SK-N-SH (cell line): ENCODE measurements around the gene MAP3K2. TPM values are rescaled to one million over a fixed set of nuclear protein-coding genes. Genes with fewer than 3 reads are reported as not detected.

Source experiments
- CTCF ChIA-PET: fragments of 300-600, 350-600 bp; formaldehyde crosslinking; extraction: SDS; loops from one replicate; lab custom pipeline; 2021; lab: Yijun Ruan, JAX
- POLR2A ChIA-PET: fragments of 350-600 bp; sonication (Branson Sonifier 250); formaldehyde crosslinking; extraction: SDS; loops from one replicate; lab custom pipeline; 2020; ENCODE audit warnings: antibody characterized with exemption, inconsistent platforms; lab: Yijun Ruan, JAX
- DNase-seq: peaks from one replicate; pipeline ENCODE4 v3.0.0; 2012
- H2AFZ ChIP-seq: fragments of 200-600 bp; sonication (generic); 2 replicates; pipeline ENCODE4 v1.8.1; 2016; ENCODE audit warnings: antibody characterized with exemption, mild to moderate bottlenecking, low read depth
- H3F3A ChIP-seq: fragments of 200-600 bp; sonication (generic); replicated peaks from 2 replicates; pipeline ENCODE3; 2016; ENCODE audit warnings: antibody characterized with exemption, mild to moderate bottlenecking; ENCODE audit not compliant: insufficient read depth
- H3K27ac ChIP-seq, 2 experiments: fragments of 200-500 bp in 1 of 2; fragments of 200-600 bp in 1 of 2; sonication (Bioruptor generic) in 1 of 2; sonication (generic), shearing (Covaris generic) in 1 of 2; 2 replicates each; pipeline versions ENCODE4 v1.5.1 to v1.6.1; 2014 to 2016; ENCODE audit warnings: low read depth in 2 of 2, inconsistent platforms in 1 of 2, low read length in 1 of 2, mild to moderate bottlenecking in 1 of 2, mixed read lengths in 1 of 2
- H3K27me3 ChIP-seq: fragments of 200-600 bp; sonication (generic), shearing (Covaris generic); 2 replicates; pipeline ENCODE4 v1.6.1; 2016; ENCODE audit warnings: mixed run types; ENCODE audit not compliant: insufficient read depth
- H3K36me3 ChIP-seq, 2 experiments: fragments of 200-500 bp in 1 of 2; fragments of 200-600 bp in 1 of 2; sonication (Bioruptor generic) in 1 of 2; sonication (generic) in 1 of 2; replicated peaks in 1 of 2; 2 replicates each; pipeline versions ENCODE3 to v1.5.1; 2014 to 2016; ENCODE audit warnings: low read length in 1 of 2, mild to moderate bottlenecking in 1 of 2; ENCODE audit not compliant: insufficient read depth in 2 of 2, control insufficient read depth in 1 of 2
- H3K4me1 ChIP-seq, 2 experiments: fragments of 200-500 bp in 1 of 2; fragments of 200-600 bp in 1 of 2; sonication (Bioruptor generic) in 1 of 2; sonication (generic), shearing (Covaris generic) in 1 of 2; 2 replicates each; pipeline versions ENCODE4 v1.5.1 to v1.6.1; 2014 to 2016; ENCODE audit warnings: low read depth in 1 of 2, low read length in 1 of 2, mixed run types in 1 of 2; ENCODE audit not compliant: insufficient read depth in 2 of 2, control insufficient read depth in 1 of 2
- H3K4me2 ChIP-seq: fragments of 200-600 bp; sonication (generic), shearing (Covaris generic); 2 replicates; pipeline ENCODE4 v1.6.1; 2017; ENCODE audit warnings: mixed run types
- H3K4me3 ChIP-seq, 2 experiments: fragments of 200-500 bp in 1 of 2; fragments of 200-600 bp in 1 of 2; sonication (Bioruptor generic) in 1 of 2; sonication (generic), shearing (Covaris generic) in 1 of 2; 2 replicates each; pipeline versions ENCODE4 v1.5.1 to v1.8.1; 2014 to 2016; ENCODE audit warnings: low read depth in 2 of 2, inconsistent platforms in 1 of 2, low read length in 1 of 2, mild to moderate bottlenecking in 1 of 2, mixed read lengths in 1 of 2, moderate library complexity in 1 of 2
- H3K79me2 ChIP-seq: fragments of 200-600 bp; sonication (generic); 2 replicates; pipeline ENCODE4 v1.8.1; 2017; ENCODE audit warnings: mild to moderate bottlenecking; ENCODE audit not compliant: insufficient read depth
- H3K9ac ChIP-seq: fragments of 200-600 bp; sonication (generic); 2 replicates; pipeline ENCODE4 v1.6.1; 2017; ENCODE audit warnings: mixed run types
- H3K9me2 ChIP-seq: fragments of 200-600 bp; sonication (generic); 2 replicates; pipeline ENCODE4 v1.6.1; 2017; ENCODE audit warnings: mixed run types
- H3K9me3 ChIP-seq: fragments of 200-600 bp; sonication (generic); 2 replicates; pipeline ENCODE4 v1.6.1; 2017; ENCODE audit warnings: mixed run types, mild to moderate bottlenecking, moderate library complexity
- H4K20me1 ChIP-seq: fragments of 200-600 bp; sonication (generic); 2 replicates; pipeline ENCODE4 v1.6.1; 2017; ENCODE audit warnings: mild to moderate bottlenecking, mixed run types; ENCODE audit not compliant: insufficient read depth
- ELF1 ChIP-seq: IDR thresholded peaks from 2 replicates; pipeline ENCODE4 v1.4.0; 2012
- EZH2phosphoT487 ChIP-seq: fragments of 200-600 bp; sonication (generic); IDR thresholded peaks from 2 replicates; pipeline ENCODE4 v1.6.1; 2017; ENCODE audit warnings: low read depth, mixed run types, mild to moderate bottlenecking, antibody characterized with exemption, moderate library complexity, borderline replicate concordance
- IRF3 ChIP-seq: fragments of 150-350 bp; IDR thresholded peaks from 2 replicates; pipeline ENCODE4 v1.6.1; 2016; ENCODE audit warnings: mild to moderate bottlenecking, low read depth, low read length
- NFIC ChIP-seq: IDR thresholded peaks from 2 replicates; pipeline ENCODE4 v1.4.0; 2012; ENCODE audit warnings: borderline replicate concordance
- NRF1 ChIP-seq: IDR thresholded peaks from 2 replicates; pipeline ENCODE4 v1.6.1; 2012; ENCODE audit warnings: low read depth, mild to moderate bottlenecking, low read length
- POLR2AphosphoS5 ChIP-seq: IDR thresholded peaks from 2 replicates; pipeline ENCODE4 v1.6.1; 2012; ENCODE audit warnings: low read depth, low read length
- RCOR1 ChIP-seq: fragments of 150-350 bp; IDR thresholded peaks from 2 replicates; pipeline ENCODE4 v1.6.1; 2017; ENCODE audit warnings: antibody characterized with exemption, low read length
- REST ChIP-seq: IDR thresholded peaks from 2 replicates; pipeline ENCODE4 v1.6.1; 2012; ENCODE audit warnings: mild to moderate bottlenecking, low read depth, low read length, moderate library complexity
- SIN3A ChIP-seq: IDR thresholded peaks from 2 replicates; pipeline ENCODE4 v1.6.1; 2012; ENCODE audit warnings: low read depth, mild to moderate bottlenecking, low read length, moderate library complexity, borderline replicate concordance
- SMC3 ChIP-seq: IDR thresholded peaks from 2 replicates; pipeline ENCODE4 v1.6.1; 2012; ENCODE audit warnings: low read depth, low read length, improper control_type of control experiment
- TCF12 ChIP-seq: IDR thresholded peaks from 2 replicates; pipeline ENCODE4 v1.4.0; 2012
- USF2 ChIP-seq: fragments of 150-350 bp; IDR thresholded peaks from 2 replicates; pipeline ENCODE4 v1.6.1; 2017; ENCODE audit warnings: antibody characterized with exemption, low read length, low read depth, borderline replicate concordance
- WGBS: methylation state at CpG from one replicate; pipeline ENCODE4 v1.1.6; 2017; ENCODE audit warnings: low lambda C conversion rate; 5-methylcytosine and 5-hydroxymethylcytosine counted together
- polyA plus RNA-seq, 3 experiments: library from polyadenylated mRNA; depleted of rRNA; stranded (reverse); fragments of >200 nt; gene quantifications; 2 replicates each; pipeline ENCODE4 v1.2.3, GENCODE V29; 2012
- TF ChIP-seq, protein P1 (sequence below): IDR thresholded peaks from 2 replicates; pipeline ENCODE4 v1.4.0; 2012; ENCODE audit warnings: low read depth

The MAP3K2 gene
- polyA plus RNA-seq, 1 of the 3 experiments (the other 2 are of a cell fraction) = 2.7 TPM

GRCh38 chr2:127404466-127405254, 16.9 kb upstream of the MAP3K2 start (continued):
- TF ChIP-seq REST (no peak), TCF12 (no peak), EZH2phosphoT487 (no peak)

- CTCF ChIA-PET = interaction anchor here (1.8 kb wide), 1 partner anchor 79 kb away, joined by 5 read pairs; no protein-coding TSS in a partner anchor
- no peak overlapping the region for H3K9ac ChIP-seq
- peaks cover 8 to 29% of the 10 kb centered on the region in 2 experiments for H3K4me1 ChIP-seq
- no peaks in the 10 kb centered on the region for H4K20me1 ChIP-seq
- POLR2A ChIA-PET = no interaction called here
- no peak overlapping the region for H3K4me3 ChIP-seq
- H3K79me2 ChIP-seq = no peaks in the 10 kb centered on the region
- WGBS = 85% methylated on average over 3 of the region's 3 CpGs
- no peak overlapping the region for H3K4me2 ChIP-seq
- TF ChIP-seq IRF3 = no peak
- TF ChIP-seq, protein P1, sequence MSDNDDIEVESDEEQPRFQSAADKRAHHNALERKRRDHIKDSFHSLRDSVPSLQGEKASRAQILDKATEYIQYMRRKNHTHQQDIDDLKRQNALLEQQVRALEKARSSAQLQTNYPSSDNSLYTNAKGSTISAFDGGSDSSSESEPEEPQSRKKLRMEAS = no peak
- TF ChIP-seq SMC3 = no peak
- TF ChIP-seq NRF1 = no peak
- no peak for TF ChIP-seq SIN3A
- TF ChIP-seq EZH2phosphoT487 = no peak
- TF ChIP-seq ELF1 = no peak
- no peak for TF ChIP-seq TCF12
- no peak for TF ChIP-seq USF2
- no peak for TF ChIP-seq POLR2AphosphoS5
- TF ChIP-seq RCOR1 = no peak
- TF ChIP-seq NFIC = no peak
- TF ChIP-seq, all 33 proteins: peak for 0
- H3K9me2 ChIP-seq = no peaks in the 10 kb centered on the region
- H3F3A ChIP-seq = peaks cover 18% of the 10 kb centered on the region
- no peak for DNase-seq
- no peaks in the 10 kb centered on the region for H3K36me3 ChIP-seq
- no peaks in the 10 kb centered on the region for H3K9me3 ChIP-seq
- H2AFZ ChIP-seq = no peak overlapping the region
- H3K27me3 ChIP-seq = no peaks in the 10 kb centered on the region
- H3K27ac ChIP-seq = 0 out of 4 replicates have a peak overlapping the region, but pooled peaks of 1 of the 2 experiments have one; percentile 24
Observed at GRCh38 chr2:127403460-127403859, 15.7 kb upstream of the MAP3K2 start.
